Measurements from ENCODE around the gene MSANTD2. TPM values are rescaled to one million over a fixed set of nuclear protein-coding genes. Genes with fewer than 3 reads are reported as not detected.
"Not testable (repeated sequence)": the region's sequence is repeated elsewhere in the genome, so short reads cannot be mapped to it uniquely, and the experiment has no call there.

Gene MSANTD2
- total RNA-seq, 1 donor from 2014 or later: 18.9 TPM

DNA sequence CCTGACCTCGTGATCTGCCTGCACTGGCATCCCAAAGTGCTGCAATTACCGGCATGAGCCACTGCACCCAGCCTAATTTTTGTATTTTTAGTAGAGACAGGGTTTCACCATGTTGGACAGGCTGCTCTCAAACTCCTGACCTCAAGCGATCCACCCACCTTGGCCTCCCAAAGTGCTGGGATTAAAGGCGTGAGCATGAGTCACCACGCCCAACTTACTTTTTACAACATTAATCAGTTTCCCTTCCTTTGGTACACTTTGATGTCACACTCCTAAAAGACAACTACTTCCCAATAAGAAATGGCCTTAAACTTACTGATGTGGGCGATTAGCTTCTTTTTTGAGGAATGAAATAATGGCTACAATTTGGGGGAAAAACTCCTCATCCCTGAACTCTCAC is 29.2 kb downstream of the MSANTD2 start:
- DNase-seq: not testable (repeated sequence)

DNA sequence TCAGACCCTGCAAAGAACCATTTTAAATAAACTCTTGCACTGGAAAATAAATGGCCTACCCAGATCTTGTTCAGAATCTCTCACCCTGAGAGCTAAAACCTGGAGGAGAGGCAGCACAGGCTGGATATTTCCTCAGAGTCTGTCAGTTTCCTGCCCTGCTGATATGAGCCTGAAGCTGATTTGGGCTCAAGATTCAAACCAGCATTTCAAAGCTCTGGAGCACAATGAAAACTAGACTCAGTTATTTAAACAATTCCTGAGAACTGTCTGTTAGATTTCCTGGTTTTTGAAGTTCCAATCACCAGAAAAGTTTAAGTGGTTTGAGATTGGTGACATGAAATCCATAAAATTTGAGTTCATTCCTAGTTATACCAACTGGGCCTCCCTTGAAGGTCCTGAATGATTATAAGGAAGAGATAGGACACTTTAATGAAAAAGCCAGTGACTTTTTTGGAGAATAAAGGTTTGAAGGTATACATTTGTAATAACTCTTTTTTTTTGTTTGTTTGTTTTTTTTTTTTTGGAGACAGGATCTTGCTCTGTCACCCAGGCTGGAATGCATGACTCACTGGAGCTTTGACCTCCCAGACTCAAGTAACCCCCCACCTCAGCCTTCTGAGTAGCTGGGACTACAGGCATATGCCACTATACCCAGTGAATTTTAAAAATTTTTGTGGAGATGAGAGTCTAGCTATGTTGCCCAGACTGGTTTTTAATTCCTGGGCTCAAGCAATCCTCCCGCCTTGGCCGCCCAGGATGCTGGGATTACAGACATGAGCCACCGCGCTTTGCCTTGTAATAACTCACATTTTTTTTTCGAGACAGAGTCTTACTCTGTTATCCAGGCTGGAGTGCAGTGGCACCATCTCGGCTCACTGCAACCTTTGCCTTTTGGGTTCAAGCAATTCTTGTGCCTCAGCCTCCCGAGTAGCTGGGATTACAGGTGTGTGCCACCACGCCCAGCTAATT is 30.1 kb downstream of the MSANTD2 start:
- no peak for DNase-seq

DNA sequence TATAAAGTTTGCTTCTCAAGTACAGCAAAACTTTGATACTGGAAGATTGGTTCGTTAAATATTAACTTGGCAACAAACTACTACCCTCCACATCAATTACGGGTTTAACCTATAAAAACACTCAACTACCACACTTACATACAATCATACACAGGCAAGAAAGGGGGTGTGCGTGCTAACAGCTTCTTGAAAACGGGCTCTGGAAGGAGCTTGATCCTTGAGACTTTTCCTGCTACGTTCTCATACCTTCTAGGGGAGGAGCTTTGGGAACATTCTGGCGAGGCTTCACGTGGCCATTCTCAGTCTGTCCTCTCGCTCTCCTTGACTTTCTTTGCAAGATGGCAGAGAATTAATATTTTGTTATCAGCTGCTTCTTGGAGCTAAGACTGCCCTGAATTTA is 31.3 kb downstream of the MSANTD2 start:
- no peak for DNase-seq

DNA sequence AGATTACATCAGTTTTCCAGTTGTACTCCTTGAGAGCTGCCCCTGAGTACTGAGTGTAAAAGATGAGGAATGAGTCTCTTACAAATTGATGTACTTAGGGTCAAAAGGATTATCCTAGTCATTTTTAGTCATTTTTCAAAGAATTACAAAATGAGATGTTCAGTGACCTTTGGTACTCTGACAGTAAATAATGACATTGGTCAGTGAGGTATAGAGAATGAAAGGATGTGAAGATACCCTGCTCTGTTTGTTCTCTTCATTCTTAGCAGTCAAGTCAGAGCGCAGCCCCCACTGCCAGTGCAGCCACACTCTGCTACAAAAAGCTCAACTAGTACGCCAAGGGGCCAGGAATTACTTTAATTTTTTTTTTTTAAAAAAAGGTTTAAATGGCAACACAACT is 34.0 kb downstream of the MSANTD2 start:
- DNase-seq: no peak

DNA sequence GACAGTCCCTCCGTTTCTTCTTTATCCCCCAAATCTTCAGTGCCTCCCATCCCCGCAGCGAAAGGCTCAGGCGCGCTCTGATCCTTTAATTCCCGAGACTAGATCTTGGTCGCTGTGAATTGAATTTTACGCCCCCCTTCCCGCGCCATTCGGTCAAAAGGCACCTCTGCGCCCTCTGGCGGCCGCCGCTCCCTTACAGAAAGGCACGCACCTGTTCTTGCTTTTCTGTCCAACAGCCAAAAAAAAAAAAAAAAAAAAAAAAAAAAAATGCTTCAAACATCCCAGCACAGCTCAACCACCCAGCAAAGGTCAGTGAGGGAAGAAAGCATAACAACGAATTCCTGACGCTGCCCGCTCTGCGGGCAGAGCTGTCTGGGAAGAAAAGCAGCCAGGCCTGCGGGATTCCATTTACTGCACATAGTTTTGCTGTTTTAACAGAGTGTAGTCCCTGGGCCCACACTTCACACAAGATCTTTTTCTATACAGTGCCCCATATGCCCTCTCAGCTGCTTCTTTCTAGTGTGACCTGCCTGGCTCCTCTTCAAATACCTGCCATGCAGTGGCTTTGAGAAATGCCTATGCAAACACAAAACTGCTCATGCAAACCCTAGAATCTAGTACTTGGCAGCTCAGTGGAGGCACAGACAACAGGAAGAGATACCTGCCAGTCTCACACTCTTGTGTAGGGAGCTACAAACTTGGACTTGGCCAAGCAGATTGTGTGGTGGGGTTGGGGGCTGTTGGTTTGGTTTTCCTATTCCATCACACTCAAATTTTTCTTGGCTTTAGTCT is 36.9 kb downstream of the MSANTD2 start:
- DNase-seq: no peak

DNA sequence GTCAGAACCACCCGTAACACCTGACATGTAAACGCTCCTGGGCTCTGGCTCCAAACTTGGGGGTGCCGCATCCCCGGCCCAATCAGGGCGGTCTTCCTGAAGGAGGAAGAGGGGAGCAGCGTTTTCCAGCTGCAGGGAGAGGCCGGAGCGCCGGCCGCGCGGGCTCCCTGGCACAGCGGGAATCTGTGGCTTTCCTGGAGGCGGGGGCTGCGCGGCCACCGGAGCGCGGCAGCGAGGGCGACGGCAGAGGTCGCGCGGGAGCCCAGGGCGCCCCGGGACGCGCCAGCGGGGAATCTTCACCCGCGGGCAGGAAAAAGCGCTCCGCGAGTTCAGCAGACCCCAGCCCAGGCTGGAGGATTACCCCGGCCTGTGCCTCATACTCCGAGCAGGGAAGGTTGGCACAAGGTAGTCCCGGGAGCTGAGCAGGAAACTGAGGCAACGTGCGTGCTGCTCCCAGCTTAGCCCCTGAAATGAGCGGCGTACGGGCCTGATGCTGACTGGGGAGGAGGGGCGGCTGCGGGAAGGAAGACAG is 37.5 kb downstream of the MSANTD2 start:
- DNase-seq: no peak

DNA sequence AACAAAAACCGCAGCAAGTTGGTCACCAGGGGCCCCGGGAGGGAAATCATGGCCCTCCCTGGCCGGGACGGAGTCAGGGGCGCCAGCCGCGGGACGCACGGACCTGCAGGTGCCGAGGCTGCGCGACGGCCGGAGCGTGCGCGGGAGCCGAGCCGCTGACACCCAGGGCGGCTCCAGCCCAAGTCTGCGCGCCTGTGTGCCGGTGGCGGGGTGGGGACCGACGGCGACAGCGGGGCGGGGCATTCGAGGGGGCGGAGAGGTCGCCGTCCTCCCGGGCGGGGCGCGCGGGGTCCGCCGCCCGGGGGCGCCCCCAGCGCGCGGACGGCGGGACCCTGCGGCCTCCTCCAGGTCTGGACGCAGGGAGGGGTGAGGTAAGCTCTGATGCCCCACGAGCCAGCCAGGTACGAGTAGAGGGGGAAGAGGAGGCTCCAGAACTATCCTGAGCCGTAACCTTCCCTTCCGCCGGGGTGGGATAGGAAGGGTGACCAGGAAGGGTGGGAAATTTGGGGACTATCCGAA is 38.0 kb downstream of the MSANTD2 start, which contains the start of gene ESAM:
TSS of gene ESAM (minus strand) at position 186 of the 519 bp plus-strand sequence. CDS start at position 50, 136 bp downstream.
- no peak for DNase-seq

DNA sequence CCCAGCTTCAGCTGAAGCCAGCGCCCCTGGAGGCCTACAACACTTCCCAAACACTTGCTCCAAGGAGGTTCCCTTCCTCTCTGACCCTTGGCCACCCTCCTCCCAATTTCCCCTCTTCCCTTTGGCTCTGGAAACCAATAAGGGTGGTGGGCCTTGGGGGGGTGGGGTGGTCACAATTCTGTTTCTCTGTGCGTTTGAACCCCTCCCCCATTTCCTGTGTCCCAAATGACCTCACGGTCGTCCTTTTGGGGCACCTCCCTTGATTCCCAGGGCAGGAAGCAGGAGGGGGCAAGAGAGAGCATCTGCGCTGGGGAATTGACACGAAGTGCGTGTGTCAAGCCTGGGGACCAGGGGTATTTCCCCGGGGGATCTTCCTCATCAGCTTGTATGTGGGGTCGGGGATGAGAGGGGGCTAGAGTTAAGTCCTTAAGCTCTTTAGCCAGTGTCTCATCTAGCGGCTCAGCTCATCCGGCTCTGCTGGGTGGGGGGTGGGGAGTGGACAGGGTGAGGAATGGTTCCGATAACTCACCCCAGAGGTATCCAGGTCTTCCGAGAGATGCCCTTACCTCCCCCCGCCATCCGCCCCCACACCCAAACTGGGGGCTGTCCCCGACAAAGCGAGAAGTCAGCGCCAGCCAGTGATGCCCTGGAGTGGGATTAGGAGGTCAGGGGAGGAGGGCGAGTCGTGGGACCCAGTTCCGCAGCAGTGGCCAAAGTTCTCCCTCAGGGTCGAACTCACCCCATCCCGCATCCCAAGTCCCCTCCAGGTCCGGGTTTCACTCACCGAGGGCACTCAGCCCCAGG is 38.7 kb downstream of the MSANTD2 start:
- DNase-seq: no peak

DNA sequence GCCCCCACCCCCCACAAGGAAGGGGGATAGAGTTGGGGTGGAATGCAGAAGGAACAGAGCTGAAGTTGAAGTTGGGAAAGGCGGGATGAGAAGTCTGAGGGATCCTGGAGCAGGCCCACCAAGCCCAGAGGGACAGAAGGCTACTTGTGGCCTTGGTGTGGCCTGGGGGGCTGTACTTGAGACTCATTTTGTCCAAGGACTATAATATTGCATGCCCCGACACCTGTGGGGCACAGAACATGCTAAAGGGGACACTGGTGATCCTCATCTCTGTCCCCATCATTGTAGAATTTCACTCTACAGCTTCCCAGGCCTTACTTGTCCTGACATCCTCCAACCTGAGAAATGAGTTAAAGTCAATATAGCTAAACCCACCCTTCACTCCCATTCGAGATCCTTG is 39.4 kb downstream of the MSANTD2 start:
- no peak for DNase-seq

DNA sequence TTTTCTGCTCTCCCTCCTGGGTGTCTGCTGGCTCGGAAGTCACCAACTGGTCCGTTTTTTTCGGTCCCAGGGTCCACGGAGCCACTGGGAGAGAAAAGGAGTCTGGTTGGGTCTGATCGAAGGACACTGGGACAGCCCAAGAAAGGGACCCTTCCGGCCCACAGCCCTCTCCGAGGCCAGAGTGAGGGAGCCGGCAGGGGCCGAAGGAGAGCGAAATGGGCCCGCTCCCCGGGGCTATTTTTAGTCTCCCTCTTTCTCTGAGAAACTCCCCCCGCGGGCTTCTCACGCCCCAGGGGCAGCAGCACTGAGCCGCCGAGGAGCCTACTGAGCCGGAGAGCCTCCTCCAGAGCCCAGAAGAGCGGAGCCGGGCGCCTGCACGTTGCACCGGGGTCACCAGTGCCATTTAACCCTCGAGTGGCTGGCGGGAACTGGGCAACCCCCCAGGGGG is 40.0 kb downstream of the MSANTD2 start:
- DNase-seq: no peak

DNA sequence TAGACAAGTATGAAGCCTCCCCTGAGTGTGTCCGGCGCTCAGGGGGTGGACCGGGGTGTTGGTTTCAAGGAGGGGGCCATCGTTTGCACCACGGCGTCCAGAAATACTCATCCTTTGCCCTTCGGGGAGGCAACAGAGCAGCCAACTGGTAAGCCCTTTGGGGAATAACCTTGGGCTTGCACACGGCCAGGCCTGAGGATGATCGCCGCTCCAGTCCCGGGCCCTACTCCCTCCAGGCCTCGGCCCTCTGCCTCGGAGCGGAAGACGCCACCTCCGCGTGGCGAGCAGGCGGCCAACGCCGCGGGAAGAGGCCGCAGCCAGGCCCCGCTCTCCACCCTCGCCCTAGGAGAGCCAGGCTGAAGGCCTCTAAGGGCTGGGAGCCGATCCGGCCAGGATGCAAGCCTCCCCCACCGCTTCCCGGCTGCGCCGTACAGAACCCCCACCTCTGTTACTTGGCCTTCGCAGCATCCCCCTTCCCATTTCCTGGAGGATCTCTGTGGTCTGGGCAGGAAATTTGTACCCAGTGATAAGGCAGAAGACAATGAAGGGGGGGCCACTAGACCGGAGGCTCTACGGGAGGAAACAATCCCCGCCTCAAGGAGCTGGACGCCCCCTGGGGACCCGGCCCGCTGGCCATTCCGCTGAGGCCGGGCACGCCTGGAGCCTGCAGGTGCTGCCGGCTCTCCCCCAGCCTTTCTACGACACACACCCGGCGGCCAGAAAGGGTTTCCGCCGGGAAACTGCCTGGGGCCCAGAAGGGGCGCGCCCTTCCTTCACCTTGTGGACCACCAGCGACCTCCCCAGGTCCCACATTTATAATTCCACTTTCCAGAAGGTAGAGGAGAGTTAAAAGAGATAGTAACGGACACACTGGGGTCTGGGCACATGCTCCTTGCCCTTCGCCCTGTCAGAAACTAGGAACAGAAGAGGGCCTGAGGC is 40.7 kb downstream of the MSANTD2 start:
- no peak for DNase-seq

DNA sequence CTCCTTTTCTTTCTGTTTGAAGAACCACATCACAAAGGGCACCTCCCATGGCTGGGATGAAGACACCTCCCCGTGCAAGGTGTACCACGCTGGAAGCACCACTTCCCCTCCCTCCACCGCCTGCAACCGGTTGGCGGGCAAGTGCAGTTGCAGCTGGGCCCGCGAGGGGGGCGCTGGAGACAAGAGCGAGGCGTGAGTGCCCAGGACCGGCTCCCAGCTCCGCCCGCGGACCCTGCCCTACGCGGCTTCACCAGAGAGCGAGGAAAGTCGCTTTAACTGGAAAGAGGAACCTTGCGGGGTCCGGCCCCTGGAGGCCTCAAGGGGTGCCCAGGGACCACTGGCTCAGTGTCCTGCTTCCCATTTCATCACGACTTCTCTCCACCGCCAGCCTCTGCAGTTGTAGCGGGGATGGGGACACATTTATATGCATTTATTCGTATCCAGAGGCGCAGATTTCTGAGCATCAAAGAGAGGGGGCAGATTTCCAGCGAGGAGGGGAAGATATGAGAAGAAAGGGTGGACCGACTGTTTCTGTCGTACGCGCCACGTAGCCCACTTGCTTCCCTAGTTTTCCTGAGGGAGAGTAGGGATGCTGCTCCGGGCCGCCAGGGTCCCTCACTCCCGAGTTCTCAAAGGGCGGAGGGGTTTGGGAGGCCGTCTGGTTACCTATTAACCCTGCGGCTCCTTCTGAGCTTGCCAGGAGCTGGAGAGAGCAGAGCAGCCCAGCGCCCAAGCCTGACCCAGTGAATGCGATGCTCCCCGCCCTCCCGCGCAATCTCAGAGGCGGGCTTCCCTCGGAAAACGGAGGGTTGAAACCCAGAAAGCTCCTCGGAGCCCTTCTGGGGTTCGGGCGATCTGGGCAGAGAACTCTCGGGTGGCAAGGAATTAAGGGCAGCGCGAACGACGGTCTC is 41.6 kb downstream of the MSANTD2 start:
- DNase-seq: peak; percentile 40

DNA sequence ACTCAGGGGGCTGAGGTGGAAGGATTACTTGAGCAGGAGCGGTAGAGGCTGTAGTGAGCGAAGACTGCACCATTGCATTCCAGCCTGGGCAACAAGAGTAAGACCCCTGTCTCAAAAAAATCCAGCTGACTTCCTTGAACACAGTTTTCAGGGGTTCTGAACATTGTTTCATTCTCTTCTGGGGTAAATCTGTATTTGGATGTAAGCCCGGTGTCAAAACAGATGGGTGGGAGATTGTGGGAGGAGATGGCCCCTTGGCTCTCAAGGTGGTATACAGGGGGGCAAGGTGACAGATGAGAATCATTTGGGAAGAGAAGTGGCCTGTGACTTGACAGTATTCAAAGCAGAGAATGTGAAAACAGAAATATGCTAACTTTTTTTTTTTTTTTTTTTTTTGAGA is 42.9 kb downstream of the MSANTD2 start:
- DNase-seq: no peak

DNA sequence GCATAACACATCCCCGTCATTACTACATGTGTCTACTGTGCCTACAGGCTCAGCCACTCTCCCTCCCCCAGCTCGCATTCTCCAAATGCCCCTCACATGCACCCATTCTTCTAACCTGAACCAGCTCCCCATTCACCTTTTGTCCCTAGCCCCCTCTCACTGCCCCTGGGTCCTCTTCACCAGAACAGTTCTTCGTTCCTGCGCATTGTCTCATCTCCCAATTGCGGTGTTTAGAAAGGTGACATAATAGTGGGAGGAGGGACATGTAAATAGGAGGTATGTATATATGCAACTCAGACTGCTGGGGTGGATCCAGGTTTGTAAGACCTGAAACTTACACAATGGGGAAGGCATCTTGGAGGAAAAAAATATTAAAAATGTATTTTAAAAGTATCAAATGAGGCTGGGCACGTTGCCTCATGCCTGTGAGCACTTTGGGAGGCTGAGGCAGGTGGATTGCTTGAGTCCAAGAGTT is 43.4 kb downstream of the MSANTD2 start:
- no peak for DNase-seq

DNA sequence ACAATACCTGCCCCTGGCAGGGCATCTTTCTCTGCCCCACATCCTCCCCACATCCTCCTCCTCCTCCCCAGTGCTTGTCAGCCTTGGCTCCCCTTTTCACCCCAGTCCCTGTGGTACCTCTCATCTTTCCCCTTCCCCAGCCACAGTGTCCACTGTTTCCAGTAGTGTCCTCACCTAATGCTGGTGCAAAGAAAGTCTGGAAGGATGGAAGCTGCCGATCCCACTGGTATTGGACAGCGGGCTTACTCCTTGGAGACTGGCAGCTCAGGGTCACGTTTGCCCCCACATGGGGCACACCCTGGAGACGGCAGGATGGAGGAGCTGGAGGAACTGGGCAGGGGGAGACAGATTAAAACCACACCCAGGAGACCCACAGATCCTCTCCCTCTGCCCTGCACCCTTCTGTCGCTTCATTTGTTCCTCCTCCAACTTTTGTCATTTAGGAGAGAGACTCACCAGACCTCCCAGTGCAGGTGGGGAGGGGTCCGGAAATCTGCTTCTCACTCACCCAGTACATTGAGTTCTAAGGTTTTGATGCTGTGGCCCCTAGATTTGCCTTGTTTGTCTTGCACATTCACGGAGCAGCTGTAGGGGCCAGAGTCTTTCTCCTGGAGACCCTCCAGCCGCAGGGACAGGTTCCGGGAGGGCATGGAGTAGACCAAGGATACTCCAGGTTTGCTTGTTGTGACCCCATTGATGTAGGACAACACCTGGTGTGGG is 44.0 kb downstream of the MSANTD2 start:
- no peak for DNase-seq

DNA sequence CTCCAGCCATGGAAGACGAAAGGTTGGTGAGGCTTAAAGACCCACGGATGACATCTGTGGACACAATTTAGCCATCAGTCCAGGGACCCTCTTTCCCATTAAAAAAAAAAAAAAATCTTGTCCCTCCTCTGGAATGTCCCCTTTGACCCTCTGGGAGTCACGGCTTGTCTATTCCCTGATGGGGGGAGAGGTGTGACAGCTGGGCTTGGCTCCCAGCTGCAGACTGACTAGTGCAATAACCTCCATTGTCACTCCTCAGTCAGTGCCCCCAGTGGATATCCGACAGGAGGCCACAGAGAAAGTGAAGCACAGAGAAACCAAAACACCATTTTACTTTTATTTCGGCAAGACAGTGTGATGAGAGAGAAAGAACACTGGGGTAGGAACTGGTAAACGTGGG is 45.5 kb downstream of the MSANTD2 start:
- no peak for DNase-seq

DNA sequence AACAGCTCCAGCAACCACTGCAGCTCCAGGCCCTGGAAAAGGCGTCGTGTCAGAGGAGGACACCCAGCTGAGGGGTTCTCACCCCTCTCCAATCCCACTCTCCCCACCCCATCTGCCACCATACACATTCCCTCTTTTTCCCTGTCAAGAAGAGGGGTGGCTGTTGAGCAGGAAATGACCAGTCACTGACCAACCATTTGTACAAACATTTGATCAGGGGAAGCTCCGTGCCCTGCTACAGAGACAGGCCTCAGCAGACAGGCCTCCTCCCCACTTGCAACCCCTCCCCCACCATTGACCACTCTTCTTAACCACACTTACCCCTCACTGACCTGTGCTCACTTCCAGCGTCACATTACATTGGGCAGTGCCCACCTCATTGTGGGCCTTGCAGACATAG is 45.9 kb downstream of the MSANTD2 start:
- no peak for DNase-seq

DNA sequence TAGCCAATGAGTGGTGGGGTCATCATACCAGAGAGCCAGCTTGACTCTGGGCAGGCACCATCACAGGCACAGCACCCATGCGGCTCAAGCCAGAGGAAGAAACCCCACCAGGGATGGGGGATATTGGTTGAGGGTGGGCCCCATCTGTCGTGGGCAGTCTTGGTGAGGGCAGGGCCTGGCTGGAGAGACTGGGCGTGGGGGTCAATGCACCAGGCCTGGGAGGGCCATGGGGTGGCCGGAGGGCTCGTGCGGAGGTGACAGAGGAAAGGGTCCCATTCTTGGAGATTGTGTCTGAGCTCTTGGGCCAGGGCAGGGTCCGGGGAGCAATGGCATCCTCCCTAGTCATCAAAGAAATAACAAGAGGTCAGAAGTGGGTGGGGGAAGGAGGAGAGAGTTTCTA is 46.6 kb downstream of the MSANTD2 start:
- no peak for DNase-seq

DNA sequence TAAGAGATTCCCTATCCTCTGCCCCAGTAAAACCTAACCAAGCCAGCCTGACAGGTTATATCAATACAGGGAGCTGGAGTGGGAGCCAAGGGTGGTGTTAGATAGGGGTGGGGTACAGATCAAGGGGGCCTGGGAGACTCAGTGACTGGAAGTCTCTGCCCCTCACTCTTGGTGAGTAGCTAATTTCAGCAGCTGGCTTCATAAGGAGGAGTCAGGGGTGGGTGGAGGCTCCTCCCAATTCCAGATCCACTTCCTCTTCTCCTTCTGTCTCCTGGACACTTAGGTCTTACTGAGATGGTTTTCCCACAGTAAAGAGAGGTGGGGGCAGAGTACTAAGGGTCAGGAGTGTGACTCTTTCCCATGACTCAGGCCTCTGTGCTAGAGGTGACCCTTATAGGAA is 47.0 kb downstream of the MSANTD2 start:
- no peak for DNase-seq

All from occipital lobe (tissue), 2 donors.